Fibroblast of the aortic adventitia (primary cell): ENCODE results near the gene HIPK3. TPM values are rescaled to one million over a fixed set of nuclear protein-coding genes. Genes with fewer than 3 reads are reported as not detected.
"Not testable (repeated sequence)": the region's sequence is repeated elsewhere in the genome, so short reads cannot be mapped to it uniquely, and the experiment has no call there.

Experiments used
- DNase-seq: peaks from one replicate; pipeline ENCODE4 v3.0.0-alpha.2; 2010; ENCODE audit warnings: low read depth
- H3K4me3 ChIP-seq: 2 replicates; pipeline ENCODE4 v1.5.1; 2011; ENCODE audit warnings: low read depth, mild to moderate bottlenecking, control low read depth, low read length, moderate library complexity
- total RNA-seq: library from RNA; depleted of rRNA; stranded (reverse); fragments of >200 nt; gene quantifications from 2 replicates; pipeline ENCODE4 v1.2.3, GENCODE V29; 2012; ENCODE audit warnings: low replicate concordance
- TF ChIP-seq, protein P1 (sequence below): IDR thresholded peaks from 2 replicates; pipeline ENCODE4 v1.5.1; 2011; ENCODE audit warnings: mild to moderate bottlenecking, low read length, control low read depth, inconsistent platforms; ENCODE audit not compliant: insufficient read depth

The HIPK3 gene
- total RNA-seq, 1 donor, result 164 TPM

DNA sequence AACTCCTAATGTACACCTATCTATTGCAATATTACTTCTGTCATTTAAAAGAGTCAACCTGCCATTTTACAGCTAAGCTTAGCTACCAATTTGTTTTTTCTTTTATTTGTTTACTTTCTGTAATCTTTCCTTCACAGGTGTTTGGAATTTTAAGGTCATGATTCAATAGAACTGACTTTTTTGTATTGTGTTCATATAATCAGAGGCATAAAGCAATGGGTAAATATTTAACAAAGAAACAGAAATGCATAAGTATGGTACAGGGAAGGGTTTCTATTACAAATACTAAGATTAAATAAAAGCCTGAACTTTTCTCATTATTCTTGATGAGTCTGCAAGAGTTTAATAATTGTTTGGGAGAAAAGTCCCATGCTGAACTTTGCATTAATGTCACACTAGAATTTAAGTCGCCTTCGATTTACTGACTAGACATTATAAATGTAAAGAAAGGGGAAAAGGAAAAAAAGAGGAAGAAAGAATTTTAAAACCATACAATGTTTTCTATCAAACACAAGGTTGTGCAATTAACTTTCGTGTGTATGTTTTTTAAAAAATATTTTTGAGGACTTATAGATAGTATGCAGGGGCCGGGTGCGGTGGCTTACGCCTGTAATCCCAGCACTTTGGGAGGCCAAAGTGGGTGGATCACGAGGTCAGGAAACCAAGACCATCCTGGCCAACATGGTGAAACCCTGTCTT lies 35.0 kb upstream of the HIPK3 start:
- TF ChIP-seq, protein P1, sequence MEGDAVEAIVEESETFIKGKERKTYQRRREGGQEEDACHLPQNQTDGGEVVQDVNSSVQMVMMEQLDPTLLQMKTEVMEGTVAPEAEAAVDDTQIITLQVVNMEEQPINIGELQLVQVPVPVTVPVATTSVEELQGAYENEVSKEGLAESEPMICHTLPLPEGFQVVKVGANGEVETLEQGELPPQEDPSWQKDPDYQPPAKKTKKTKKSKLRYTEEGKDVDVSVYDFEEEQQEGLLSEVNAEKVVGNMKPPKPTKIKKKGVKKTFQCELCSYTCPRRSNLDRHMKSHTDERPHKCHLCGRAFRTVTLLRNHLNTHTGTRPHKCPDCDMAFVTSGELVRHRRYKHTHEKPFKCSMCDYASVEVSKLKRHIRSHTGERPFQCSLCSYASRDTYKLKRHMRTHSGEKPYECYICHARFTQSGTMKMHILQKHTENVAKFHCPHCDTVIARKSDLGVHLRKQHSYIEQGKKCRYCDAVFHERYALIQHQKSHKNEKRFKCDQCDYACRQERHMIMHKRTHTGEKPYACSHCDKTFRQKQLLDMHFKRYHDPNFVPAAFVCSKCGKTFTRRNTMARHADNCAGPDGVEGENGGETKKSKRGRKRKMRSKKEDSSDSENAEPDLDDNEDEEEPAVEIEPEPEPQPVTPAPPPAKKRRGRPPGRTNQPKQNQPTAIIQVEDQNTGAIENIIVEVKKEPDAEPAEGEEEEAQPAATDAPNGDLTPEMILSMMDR, result no peak
- H3K4me3 ChIP-seq, result no peak overlapping the region
- DNase-seq, result no peak

DNA sequence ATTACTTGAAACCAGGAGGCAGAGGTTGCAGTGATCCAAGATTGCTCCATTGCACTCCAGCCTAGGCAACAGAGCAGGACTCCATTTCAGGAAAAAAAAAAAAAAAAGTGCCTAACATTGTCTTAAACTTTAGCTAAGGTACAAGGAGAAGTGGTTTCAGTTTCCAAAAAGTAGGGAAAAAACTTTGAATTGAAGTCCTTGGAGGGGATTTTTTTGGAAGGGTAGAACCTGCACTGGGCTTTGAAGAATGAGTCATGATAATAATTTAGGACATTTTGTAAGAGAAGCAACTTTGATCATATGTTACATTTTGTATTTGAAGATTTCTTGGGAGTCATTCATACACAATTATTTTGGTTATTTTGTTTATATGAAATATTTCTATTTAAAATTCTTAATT lies 31.8 kb upstream of the HIPK3 start:
- H3K4me3 ChIP-seq, result no peak overlapping the region
- no peak for DNase-seq
- TF ChIP-seq, protein P1, result no peak

DNA sequence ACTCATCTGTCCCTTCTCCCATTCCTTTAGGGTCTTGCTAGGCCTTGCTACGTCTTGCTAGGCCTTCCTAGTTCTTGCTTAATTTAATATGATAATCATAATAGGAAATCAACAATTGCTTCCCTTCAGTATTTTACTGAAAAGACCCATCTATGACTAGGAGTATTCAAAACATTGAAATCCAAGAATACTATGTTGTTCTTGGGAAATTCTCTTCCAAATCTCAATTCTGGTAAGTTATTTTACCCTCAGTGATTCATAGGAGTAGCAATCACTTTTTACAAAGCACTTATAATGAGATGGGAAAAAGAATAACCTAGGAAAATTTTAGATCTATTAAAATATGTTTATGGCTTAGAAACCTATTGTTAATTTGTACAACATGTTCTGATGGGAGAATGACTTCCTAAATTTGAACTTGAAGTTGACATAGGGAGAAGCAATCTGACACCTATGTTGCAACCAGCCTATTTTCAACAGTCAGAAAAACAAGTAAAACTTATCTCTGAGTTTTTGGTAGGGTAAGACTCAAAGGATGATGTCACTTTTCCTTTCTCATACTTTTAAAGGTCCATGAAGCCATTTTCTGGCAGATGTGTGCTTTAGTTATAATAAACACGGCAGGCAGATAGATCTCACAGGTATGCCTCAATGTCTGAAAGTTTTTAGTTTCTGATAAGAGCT lies 29.5 kb upstream of the HIPK3 start:
- TF ChIP-seq, protein P1, result no peak
- H3K4me3 ChIP-seq, result no peak overlapping the region
- DNase-seq, result peak; percentile 72

DNA sequence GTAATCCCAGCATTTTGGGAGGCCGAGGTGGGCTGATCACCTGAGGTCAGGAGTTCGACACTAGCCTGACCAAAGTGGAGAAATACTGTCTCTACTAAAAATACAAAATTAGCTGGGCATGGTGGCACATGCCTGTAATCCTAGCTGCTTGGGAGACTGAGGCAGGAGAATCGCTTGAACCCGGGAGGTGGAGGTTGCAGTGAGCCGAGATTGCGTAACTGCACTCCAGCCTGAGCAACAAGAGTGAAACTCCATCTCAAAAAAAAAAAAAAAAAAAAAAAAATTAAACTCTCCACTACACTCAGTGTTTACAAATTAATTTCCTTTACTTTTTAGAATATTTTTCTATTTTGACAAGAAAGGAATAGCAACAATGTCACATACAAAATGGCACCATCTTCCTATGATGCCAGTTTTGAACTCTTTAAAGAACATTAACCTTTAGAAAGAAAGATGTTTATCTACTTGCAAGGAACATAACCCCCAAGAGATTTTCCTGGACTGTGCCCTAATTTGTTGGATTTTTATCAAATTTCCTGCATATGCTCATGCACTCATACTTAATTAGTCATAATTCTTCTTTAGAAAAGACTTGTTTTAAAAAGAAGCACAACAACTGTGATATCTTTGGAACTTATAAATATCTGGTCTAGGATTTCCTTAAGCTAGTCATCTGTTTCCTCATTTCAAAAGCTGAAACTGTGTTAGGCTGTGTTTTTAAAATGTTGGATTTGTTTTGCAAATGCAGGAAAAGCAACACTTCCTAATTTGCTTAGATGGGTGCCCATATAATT lies 22.6 kb upstream of the HIPK3 start:
- TF ChIP-seq, protein P1, result no peak
- DNase-seq, result no peak

DNA sequence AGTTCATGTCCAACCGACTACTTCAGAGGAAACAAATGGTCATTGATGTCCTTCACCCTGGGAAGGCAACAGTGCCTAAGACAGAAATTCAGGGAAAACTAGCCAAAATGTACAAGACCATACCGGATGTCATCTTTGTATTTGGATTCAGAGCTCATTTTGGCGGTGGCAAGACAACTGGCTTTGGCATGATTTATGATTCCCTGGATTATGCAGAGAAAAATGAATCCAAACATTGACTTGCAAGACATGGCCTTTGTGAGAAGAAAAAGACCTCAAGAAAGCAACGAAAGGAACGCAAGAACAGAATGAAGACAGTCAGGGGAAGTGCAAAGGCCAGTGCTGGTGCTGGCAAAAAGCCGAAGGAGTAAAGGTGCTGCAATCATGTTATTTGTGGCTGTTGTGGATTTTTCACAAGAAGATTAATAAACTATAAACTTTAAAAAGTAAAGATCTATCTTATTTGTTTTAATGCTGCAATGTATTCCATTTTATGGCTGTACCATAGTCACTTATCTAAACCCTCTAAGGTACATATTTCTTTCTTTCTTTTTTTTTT lies 20.1 kb upstream of the HIPK3 start:
- no peak overlapping the region for H3K4me3 ChIP-seq
- no peak for DNase-seq
- TF ChIP-seq, protein P1, result no peak

More for the DNA sequence above, 22.6 kb upstream of the HIPK3 start:
- H3K4me3 ChIP-seq, result no peak overlapping the region

DNA sequence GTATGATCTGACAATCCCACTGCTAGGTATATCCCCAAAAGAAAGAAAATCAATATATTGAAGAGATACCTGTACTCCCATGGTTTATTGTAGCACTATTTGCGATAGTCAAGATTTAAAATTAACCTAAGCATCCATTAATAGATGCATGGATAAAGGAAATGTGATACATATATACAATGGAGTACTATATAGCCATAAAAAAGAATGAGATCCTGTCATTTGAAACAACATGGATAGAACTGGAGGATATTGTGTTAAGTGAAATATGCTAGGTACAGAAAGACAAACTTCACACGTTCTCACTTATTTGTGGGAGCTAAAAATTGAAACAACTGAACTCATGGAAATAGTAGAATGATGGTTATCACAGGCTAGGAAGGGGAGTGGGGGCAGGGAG lies 14.6 kb upstream of the HIPK3 start:
- TF ChIP-seq, protein P1, result no peak
- DNase-seq, result no peak
- H3K4me3 ChIP-seq, result no peak overlapping the region

DNA sequence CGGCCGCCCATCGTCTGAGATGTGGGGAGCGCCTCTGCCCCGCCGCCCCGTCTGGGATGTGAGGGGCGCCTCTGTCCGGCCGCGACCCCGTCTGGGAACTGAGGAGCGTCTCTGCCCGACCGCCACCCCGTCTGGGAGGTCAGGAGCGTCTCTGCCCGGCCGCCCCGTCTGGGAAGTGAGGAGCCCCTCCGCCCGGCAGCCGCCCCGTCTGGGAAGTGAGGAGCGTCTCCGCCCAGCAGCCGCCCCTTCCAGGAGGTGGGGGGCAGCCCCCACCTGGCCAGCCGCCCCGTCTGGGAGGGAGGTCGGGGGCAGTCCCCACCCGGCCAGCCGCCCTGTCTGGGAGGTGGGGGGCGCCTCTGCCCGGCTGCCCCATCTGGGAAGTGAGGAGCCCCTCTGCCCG lies 13.5 kb upstream of the HIPK3 start:
- not testable (repeated sequence) for DNase-seq, H3K4me3 ChIP-seq
